H1 (cell line): ENCODE measurements around the gene TLE3.

Experiments used
- EP300 ChIP-seq, 2 experiments: IDR thresholded peaks; 1 replicate in 1 of 2; 2 replicates in 1 of 2; pipeline ENCODE4 v1.6.1; 2011 to 2012; ENCODE audit warnings: low read depth in 2 of 2, low read length in 2 of 2, mild to moderate bottlenecking in 2 of 2, borderline replicate concordance in 1 of 2, inconsistent platforms in 1 of 2, moderate library complexity in 1 of 2
- MAFK ChIP-seq: IDR thresholded peaks from 2 replicates; pipeline ENCODE4 v1.6.1; 2012; ENCODE audit warnings: low read depth, mild to moderate bottlenecking, improper control_type of control experiment, low read length
- NANOG ChIP-seq: IDR thresholded peaks from 2 replicates; pipeline ENCODE4 v1.6.1; 2011; ENCODE audit warnings: low read length, low read depth, mild to moderate bottlenecking, inconsistent platforms; ENCODE audit not compliant: insufficient read depth, poor library complexity, severe bottlenecking
- PHF8 ChIP-seq: fragments of 200-600 bp; sonication (generic); conservative IDR thresholded peaks from 2 replicates; pipeline ENCODE4 v1.7.1; 2012; ENCODE audit warnings: low read depth, mild to moderate bottlenecking, inconsistent platforms, low read length, moderate library complexity
- POLR2A ChIP-seq, 2 experiments: IDR thresholded peaks; 1 replicate in 1 of 2; 2 replicates in 1 of 2; pipeline ENCODE4 v1.6.1; 2011; ENCODE audit warnings: low read depth in 2 of 2, low read length in 2 of 2, mild to moderate bottlenecking in 2 of 2; ENCODE audit errors: control extremely low read depth in 1 of 2
- POLR2AphosphoS5 ChIP-seq: IDR thresholded peaks from 2 replicates; pipeline ENCODE4 v1.6.1; 2011; ENCODE audit warnings: low read depth, low read length
- RXRA ChIP-seq: IDR thresholded peaks from 2 replicates; pipeline ENCODE4 v1.6.1; 2011; ENCODE audit warnings: low read depth, mild to moderate bottlenecking, low read length, moderate library complexity; ENCODE audit not compliant: insufficient read depth
- TF ChIP-seq, protein P1 (sequence below), 3 experiments: IDR thresholded peaks; 1 replicate in 2 of 3; 2 replicates in 1 of 3; pipeline versions ENCODE4 v1.5.1 to v1.6.1; 2011; ENCODE audit warnings: low read length in 3 of 3, mild to moderate bottlenecking in 3 of 3, inconsistent platforms in 2 of 3, low read depth in 1 of 3, moderate library complexity in 1 of 3; ENCODE audit not compliant: insufficient read depth in 1 of 3; ENCODE audit errors: control extremely low read depth in 1 of 3

DNA sequence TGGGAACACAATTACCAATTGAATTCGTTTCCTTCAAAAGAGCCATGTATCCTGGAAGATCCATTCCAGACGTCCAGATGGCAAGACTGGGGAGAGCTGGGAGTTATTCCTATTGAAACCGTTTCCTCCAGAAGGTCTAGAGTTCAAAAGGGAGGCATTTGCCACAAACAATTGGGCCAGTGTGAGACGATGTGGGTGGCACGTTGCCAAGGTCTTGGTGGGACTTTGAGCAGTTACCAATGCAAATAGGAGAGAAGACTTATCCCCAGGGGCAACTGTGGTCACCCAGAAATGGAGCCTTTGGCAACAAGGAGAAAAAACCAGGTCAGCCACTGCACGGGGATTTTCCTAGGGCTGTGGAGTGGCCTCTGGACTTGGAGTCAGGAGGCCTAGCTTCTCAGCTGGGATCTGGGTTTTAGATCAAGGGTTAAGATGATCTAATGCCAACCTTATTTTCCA is 29.6 kb upstream of the TLE3 start:
- TF ChIP-seq POLR2AphosphoS5 (no peak), EP300 (IDR thresholded peaks at IDR 0.05; ENCODE audit: borderline replicate concordance in 1 of 2, low read depth in 2 of 2, low read length in 2 of 2) (no peak), PHF8 (no peak), NANOG (no peak), RXRA (no peak), MAFK (no peak), POLR2A (IDR thresholded peaks at IDR 0.05; ENCODE audit: control extremely low read depth in 1 of 2, low read depth in 2 of 2, low read length in 2 of 2) (no peak)
- TF ChIP-seq, protein P1, sequence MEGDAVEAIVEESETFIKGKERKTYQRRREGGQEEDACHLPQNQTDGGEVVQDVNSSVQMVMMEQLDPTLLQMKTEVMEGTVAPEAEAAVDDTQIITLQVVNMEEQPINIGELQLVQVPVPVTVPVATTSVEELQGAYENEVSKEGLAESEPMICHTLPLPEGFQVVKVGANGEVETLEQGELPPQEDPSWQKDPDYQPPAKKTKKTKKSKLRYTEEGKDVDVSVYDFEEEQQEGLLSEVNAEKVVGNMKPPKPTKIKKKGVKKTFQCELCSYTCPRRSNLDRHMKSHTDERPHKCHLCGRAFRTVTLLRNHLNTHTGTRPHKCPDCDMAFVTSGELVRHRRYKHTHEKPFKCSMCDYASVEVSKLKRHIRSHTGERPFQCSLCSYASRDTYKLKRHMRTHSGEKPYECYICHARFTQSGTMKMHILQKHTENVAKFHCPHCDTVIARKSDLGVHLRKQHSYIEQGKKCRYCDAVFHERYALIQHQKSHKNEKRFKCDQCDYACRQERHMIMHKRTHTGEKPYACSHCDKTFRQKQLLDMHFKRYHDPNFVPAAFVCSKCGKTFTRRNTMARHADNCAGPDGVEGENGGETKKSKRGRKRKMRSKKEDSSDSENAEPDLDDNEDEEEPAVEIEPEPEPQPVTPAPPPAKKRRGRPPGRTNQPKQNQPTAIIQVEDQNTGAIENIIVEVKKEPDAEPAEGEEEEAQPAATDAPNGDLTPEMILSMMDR (IDR thresholded peaks at IDR 0.05; ENCODE audit: control extremely low read depth in 1 of 3, insufficient read depth in 1 of 3, low read depth in 1 of 3, low read length in 3 of 3), result no peak
